ENCODE results near the gene PRKG2. TPM values are rescaled to one million over a fixed set of nuclear protein-coding genes. Genes with fewer than 3 reads are reported as not detected.

PRKG2 gene
- total RNA-seq, 1 experiment from 2014 or later = 1.9 TPM

DNA sequence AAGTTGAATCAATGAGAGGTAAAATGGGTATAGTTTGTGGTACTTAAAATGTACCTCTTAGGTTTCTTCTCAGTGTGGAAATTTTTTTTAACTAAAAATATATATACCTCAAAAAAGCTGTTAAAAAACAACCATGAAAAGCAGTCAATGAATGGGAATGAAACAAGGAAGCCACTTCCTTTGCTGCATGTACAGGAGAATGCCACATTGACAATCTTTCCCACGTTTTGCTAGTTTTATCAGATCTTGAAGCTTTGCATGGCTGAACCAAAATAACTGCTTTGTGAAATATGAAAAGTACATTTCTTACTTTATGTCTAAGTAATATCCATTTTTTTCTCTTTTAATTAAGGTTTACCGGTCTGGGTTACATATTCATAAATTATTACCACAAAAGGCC is 71.8 kb downstream of the PRKG2 start:
- WGBS (ENCODE audit: extremely low coverage, insufficient read length, low lambda C conversion rate) = no CpG with 5 or more reads among the region's 2 CpGs
- no peaks in the 10 kb centered on the region; a peak in 1 of 7 replicates for H3K36me3 Mint-ChIP-seq (ENCODE audit: insufficient read depth in 1 of 3, low read depth in 3 of 3)
- H3K9me3 Mint-ChIP-seq = no peaks in the 10 kb centered on the region

More for the DNA sequence above, 71.8 kb downstream of the PRKG2 start:
- Histone ChIP-seq H2BK120ac (ENCODE audit: low read depth, low read length, poor library complexity, severe bottlenecking) (no peak overlapping the region), H3K4me2 (ENCODE audit: insufficient read depth, insufficient read length, low read length) (no peak overlapping the region), H4K5ac (ENCODE audit: insufficient read length, low read depth, low read length) (no peak overlapping the region), H2BK5ac (ENCODE audit: insufficient read length, low read length) (no peak overlapping the region), H3K23me2 (ENCODE audit: insufficient read length, low read depth, low read length, poor library complexity, severe bottlenecking) (no peaks in the 10 kb centered on the region), H2BK15ac (ENCODE audit: low read depth, low read length) (no peak overlapping the region), H2AFZ (ENCODE audit: low read length) (no peak overlapping the region), H3K18ac (ENCODE audit: insufficient read length, low read depth, low read length) (no peak overlapping the region), H2AK5ac (ENCODE audit: insufficient read length, low read length) (no peak overlapping the region), H3K9me3 (ENCODE audit: control insufficient read depth, low read depth, low read length) (no peaks in the 10 kb centered on the region), H3K23ac (ENCODE audit: insufficient read length, low read depth, low read length) (no peak overlapping the region), H3K79me1 (ENCODE audit: insufficient read depth, low read depth, low read length, poor library complexity, severe bottlenecking) (no peaks in the 10 kb centered on the region), H3K27me3 (ENCODE audit: insufficient read depth, low read length) (no peaks in the 10 kb centered on the region), H3K4ac (ENCODE audit: low read depth, low read length) (no peak overlapping the region), H4K8ac (replicated peaks; ENCODE audit: insufficient read length, low read depth, low read length) (no peak overlapping the region), H3K79me2 (ENCODE audit: insufficient read depth, low read length) (no peaks in the 10 kb centered on the region), H3K27ac (ENCODE audit: insufficient read length, low read depth, low read length) (no peak overlapping the region), H3K56ac (ENCODE audit: insufficient read length, low read depth, low read length) (no peak overlapping the region), H3T11ph (ENCODE audit: low read length) (no peak overlapping the region), H3K4me1 (ENCODE audit: insufficient read depth, low read length) (0 out of 2 replicates have a peak, but pooled peaks cover under 1% of the 10 kb centered on the region), H3K14ac (ENCODE audit: insufficient read depth, low read length) (no peak overlapping the region), H2BK20ac (ENCODE audit: low read depth, low read length, poor library complexity, severe bottlenecking) (no peak overlapping the region), H4K91ac (ENCODE audit: insufficient read length, low read depth, low read length) (no peak overlapping the region), H4K20me1 (ENCODE audit: control insufficient read depth, insufficient read depth, insufficient read length) (no peaks in the 10 kb centered on the region), H2BK12ac (ENCODE audit: insufficient read length, low read depth, low read length) (no peak overlapping the region), H3K9ac (ENCODE audit: extremely low read depth, insufficient read length, low read length) (no peak overlapping the region)
- no peaks in the 10 kb centered on the region for H3K27me3 Mint-ChIP-seq (ENCODE audit: low read depth)
- no peak for DNase-seq
- no peak overlapping the region for H3K27ac Mint-ChIP-seq
- TF ChIP-seq, protein P1, sequence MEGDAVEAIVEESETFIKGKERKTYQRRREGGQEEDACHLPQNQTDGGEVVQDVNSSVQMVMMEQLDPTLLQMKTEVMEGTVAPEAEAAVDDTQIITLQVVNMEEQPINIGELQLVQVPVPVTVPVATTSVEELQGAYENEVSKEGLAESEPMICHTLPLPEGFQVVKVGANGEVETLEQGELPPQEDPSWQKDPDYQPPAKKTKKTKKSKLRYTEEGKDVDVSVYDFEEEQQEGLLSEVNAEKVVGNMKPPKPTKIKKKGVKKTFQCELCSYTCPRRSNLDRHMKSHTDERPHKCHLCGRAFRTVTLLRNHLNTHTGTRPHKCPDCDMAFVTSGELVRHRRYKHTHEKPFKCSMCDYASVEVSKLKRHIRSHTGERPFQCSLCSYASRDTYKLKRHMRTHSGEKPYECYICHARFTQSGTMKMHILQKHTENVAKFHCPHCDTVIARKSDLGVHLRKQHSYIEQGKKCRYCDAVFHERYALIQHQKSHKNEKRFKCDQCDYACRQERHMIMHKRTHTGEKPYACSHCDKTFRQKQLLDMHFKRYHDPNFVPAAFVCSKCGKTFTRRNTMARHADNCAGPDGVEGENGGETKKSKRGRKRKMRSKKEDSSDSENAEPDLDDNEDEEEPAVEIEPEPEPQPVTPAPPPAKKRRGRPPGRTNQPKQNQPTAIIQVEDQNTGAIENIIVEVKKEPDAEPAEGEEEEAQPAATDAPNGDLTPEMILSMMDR (conservative IDR thresholded peaks at IDR 0.05) = no peak
- peaks cover under 1 to 1% of the 10 kb centered on the region in 2 experiments; a peak in 3 of 4 replicates for H3K4me1 Mint-ChIP-seq
- H3K4me3 Mint-ChIP-seq = no peak overlapping the region

Measured in H9 (cell line).